HG03159 (cell line): ENCODE data around the gene ZNF341.
"Not testable (repeated sequence)": the region's sequence is repeated elsewhere in the genome, so short reads cannot be mapped to it uniquely, and the experiment has no call there.

Source experiments
- ATAC-seq: cut with Tn5 transposase; IDR thresholded peaks from one replicate; pipeline ENCODE4 v1.9.1; 2021; ENCODE audit warnings: mild to moderate bottlenecking, moderate library complexity; ENCODE audit not compliant: unreplicated experiment

The ZNF341 gene

GRCh38 chr20:33731693-33732165 lies at the start of gene ZNF341:
TSS of gene ZNF341 (plus strand) at chr20:33731996. CDS start at chr20:33732022, 26 bp downstream.
- peak; percentile 67 for ATAC-seq

- no peak for ATAC-seq
These were observed 47.1 kb upstream of the ZNF341 start for GRCh38 chr20:33684533-33685327.

GRCh38 chr20:33685328-33686099 lies 46.3 kb upstream of the ZNF341 start:
- peak; percentile 33 for ATAC-seq

- ATAC-seq: peak; percentile 80
These were observed 45.5 kb upstream of the ZNF341 start, which contains the start of gene E2F1 for GRCh38 chr20:33686100-33686983. TSS of gene E2F1 (minus strand) at chr20:33686385. CDS start at chr20:33686264, 121 bp downstream.

GRCh38 chr20:33686984-33687366 lies 44.8 kb upstream of the ZNF341 start:
- no peak for ATAC-seq

- no peak for ATAC-seq
These were observed 44.4 kb upstream of the ZNF341 start for GRCh38 chr20:33687370-33687915.

GRCh38 chr20:33687993-33688937 lies 43.5 kb upstream of the ZNF341 start:
- ATAC-seq: no peak

GRCh38 chr20:33688938-33689424 lies 42.8 kb upstream of the ZNF341 start:
- ATAC-seq: no peak

- no peak for ATAC-seq
These were observed 42.3 kb upstream of the ZNF341 start for GRCh38 chr20:33689493-33689892.

- no peak for ATAC-seq
These were observed 41.8 kb upstream of the ZNF341 start for GRCh38 chr20:33689973-33690372.

GRCh38 chr20:33693289-33693688 lies 38.5 kb upstream of the ZNF341 start:
- no peak for ATAC-seq

GRCh38 chr20:33693741-33694638 lies 37.8 kb upstream of the ZNF341 start:
- ATAC-seq: no peak

GRCh38 chr20:33694639-33695012 lies 37.2 kb upstream of the ZNF341 start:
- no peak for ATAC-seq

- no peak for ATAC-seq
These were observed 35.3 kb upstream of the ZNF341 start for GRCh38 chr20:33696448-33696847.

GRCh38 chr20:33697129-33697528 lies 34.7 kb upstream of the ZNF341 start:
- ATAC-seq: no peak

GRCh38 chr20:33698966-33699365 lies 32.8 kb upstream of the ZNF341 start:
- ATAC-seq: not testable (repeated sequence)

GRCh38 chr20:33700696-33701441 lies 30.9 kb upstream of the ZNF341 start:
- ATAC-seq: not testable (repeated sequence)
